ENCODE results near the gene TARM1.

The TARM1 gene

GRCh38 chr19:54125713-54126112, 44.5 kb upstream of the TARM1 start:
- no peak for TF ChIP-seq CTCF (IDR thresholded peaks at IDR 0.05; ENCODE audit: insufficient read depth, low read length, poor library complexity, severe bottlenecking)
- Histone ChIP-seq H3K27me3 (replicated peaks; ENCODE audit: control insufficient read depth, insufficient read depth, low read length) (no peaks in the 10 kb centered on the region), H3K36me3 (ENCODE audit: control insufficient read depth, insufficient read depth, low read length) (peaks cover 41% of the 10 kb centered on the region), H3K4me3 (replicated peaks; ENCODE audit: low read depth, low read length) (no peak overlapping the region)
- DNase-seq (ENCODE audit: extremely low read depth, insufficient read length), result no peak

- H3K27me3 ChIP-seq (replicated peaks; ENCODE audit: control insufficient read depth, insufficient read depth, low read length), result no peaks in the 10 kb centered on the region
- DNase-seq (ENCODE audit: extremely low read depth, insufficient read length), result no peak
- no peak for TF ChIP-seq CTCF (IDR thresholded peaks at IDR 0.05; ENCODE audit: insufficient read depth, low read length, poor library complexity, severe bottlenecking)
- peaks cover 43% of the 10 kb centered on the region for H3K36me3 ChIP-seq (ENCODE audit: control insufficient read depth, insufficient read depth, low read length)
- no peak overlapping the region for H3K4me3 ChIP-seq (replicated peaks; ENCODE audit: low read depth, low read length)
Observed at GRCh38 chr19:54124393-54124792, 43.2 kb upstream of the TARM1 start.

- no peak for DNase-seq (ENCODE audit: extremely low read depth, insufficient read length)
- H3K27me3 ChIP-seq (replicated peaks; ENCODE audit: control insufficient read depth, insufficient read depth, low read length), result no peaks in the 10 kb centered on the region
- no peak for TF ChIP-seq CTCF (IDR thresholded peaks at IDR 0.05; ENCODE audit: insufficient read depth, low read length, poor library complexity, severe bottlenecking)
- H3K36me3 ChIP-seq (ENCODE audit: control insufficient read depth, insufficient read depth, low read length), result peaks cover 37% of the 10 kb centered on the region
- H3K4me3 ChIP-seq (replicated peaks; ENCODE audit: low read depth, low read length), result no peak overlapping the region
Observed at GRCh38 chr19:54123682-54124081, 42.5 kb upstream of the TARM1 start.

GRCh38 chr19:54121259-54121658, 40.1 kb upstream of the TARM1 start:
- TF ChIP-seq CTCF (IDR thresholded peaks at IDR 0.05; ENCODE audit: insufficient read depth, low read length, poor library complexity, severe bottlenecking), result no peak
- DNase-seq (ENCODE audit: extremely low read depth, insufficient read length), result no peak
- H3K4me3 ChIP-seq (replicated peaks; ENCODE audit: low read depth, low read length), result no peak overlapping the region
- H3K36me3 ChIP-seq (ENCODE audit: control insufficient read depth, insufficient read depth, low read length), result peaks cover 37% of the 10 kb centered on the region
- H3K27me3 ChIP-seq (replicated peaks; ENCODE audit: control insufficient read depth, insufficient read depth, low read length), result no peaks in the 10 kb centered on the region

GRCh38 chr19:54115109-54116063, 34.2 kb upstream of the TARM1 start, which contains the start of the genes PRPF31 and TFPT:
TSS of gene PRPF31 (plus strand) at chr19:54115754. CDS start at chr19:54118279, 2,525 bp downstream.
TSS of gene TFPT (minus strand) at chr19:54115657. CDS start at chr19:54115269, 388 bp downstream.
- DNase-seq (ENCODE audit: extremely low read depth, insufficient read length), result peak; percentile 96
- H3K27me3 ChIP-seq (replicated peaks; ENCODE audit: control insufficient read depth, insufficient read depth, low read length), result no peaks in the 10 kb centered on the region
- TF ChIP-seq CTCF (IDR thresholded peaks at IDR 0.05; ENCODE audit: insufficient read depth, low read length, poor library complexity, severe bottlenecking), result no peak
- peak within 1 kb of the TSS; percentile 73 for H3K4me3 ChIP-seq (replicated peaks; ENCODE audit: low read depth, low read length)
- peaks cover 12% of the 10 kb centered on the region for H3K36me3 ChIP-seq (ENCODE audit: control insufficient read depth, insufficient read depth, low read length)
